PFSK-1 (cell line): Measurements from ENCODE around the gene CRB2.

Source experiments
- POLR2AphosphoS5 ChIP-seq: IDR thresholded peaks from 2 replicates; pipeline ENCODE4 v1.6.1; 2012; ENCODE audit warnings: low read depth, mild to moderate bottlenecking, control low read depth, low read length, moderate library complexity
- TF ChIP-seq, protein P1 (sequence below), 2 experiments: IDR thresholded peaks; 2 replicates each; pipeline versions ENCODE4 v1.6.1 to v1.8.0; 2011 to 2012; ENCODE audit warnings: low read depth in 2 of 2, low read length in 2 of 2, control low read depth in 1 of 2, inconsistent platforms in 1 of 2, mild to moderate bottlenecking in 1 of 2, moderate library complexity in 1 of 2; ENCODE audit not compliant: insufficient read depth in 1 of 2

DNA sequence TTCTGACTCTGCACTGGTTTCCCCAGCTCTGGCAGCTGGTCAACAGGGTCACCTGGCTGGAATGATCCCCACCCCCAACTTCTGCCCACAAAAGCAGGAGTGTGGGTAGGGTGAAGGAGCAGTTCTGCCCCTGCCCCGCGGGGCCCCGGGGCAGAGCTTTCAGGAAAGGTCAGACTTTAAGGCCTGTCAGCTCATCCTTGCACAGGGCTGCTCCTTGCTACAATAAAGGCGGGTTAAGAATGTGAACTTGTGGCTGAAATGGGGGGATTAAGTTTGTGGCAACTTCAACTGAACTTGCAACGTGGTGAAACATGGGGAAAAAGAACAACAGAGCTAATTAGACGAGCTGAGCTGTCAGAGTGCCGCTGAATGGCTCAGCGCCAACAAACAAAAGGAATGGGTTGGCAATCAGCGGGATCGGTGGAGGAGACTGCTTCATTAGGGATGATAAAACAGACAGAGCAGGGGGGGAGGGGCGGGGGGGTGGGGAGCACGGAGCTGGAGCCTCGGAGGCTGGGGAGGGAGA lies 50.8 kb downstream of the CRB2 start:
- TF ChIP-seq, protein P1, sequence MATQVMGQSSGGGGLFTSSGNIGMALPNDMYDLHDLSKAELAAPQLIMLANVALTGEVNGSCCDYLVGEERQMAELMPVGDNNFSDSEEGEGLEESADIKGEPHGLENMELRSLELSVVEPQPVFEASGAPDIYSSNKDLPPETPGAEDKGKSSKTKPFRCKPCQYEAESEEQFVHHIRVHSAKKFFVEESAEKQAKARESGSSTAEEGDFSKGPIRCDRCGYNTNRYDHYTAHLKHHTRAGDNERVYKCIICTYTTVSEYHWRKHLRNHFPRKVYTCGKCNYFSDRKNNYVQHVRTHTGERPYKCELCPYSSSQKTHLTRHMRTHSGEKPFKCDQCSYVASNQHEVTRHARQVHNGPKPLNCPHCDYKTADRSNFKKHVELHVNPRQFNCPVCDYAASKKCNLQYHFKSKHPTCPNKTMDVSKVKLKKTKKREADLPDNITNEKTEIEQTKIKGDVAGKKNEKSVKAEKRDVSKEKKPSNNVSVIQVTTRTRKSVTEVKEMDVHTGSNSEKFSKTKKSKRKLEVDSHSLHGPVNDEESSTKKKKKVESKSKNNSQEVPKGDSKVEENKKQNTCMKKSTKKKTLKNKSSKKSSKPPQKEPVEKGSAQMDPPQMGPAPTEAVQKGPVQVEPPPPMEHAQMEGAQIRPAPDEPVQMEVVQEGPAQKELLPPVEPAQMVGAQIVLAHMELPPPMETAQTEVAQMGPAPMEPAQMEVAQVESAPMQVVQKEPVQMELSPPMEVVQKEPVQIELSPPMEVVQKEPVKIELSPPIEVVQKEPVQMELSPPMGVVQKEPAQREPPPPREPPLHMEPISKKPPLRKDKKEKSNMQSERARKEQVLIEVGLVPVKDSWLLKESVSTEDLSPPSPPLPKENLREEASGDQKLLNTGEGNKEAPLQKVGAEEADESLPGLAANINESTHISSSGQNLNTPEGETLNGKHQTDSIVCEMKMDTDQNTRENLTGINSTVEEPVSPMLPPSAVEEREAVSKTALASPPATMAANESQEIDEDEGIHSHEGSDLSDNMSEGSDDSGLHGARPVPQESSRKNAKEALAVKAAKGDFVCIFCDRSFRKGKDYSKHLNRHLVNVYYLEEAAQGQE (IDR thresholded peaks at IDR 0.05; ENCODE audit: insufficient read depth in 1 of 2, low read depth in 2 of 2, low read length in 2 of 2): no peak
- TF ChIP-seq POLR2AphosphoS5: no peak
